Cardiac fibroblast (primary cell): ENCODE data around the gene CCDC85A.

Experiments
- DNase-seq, 2 donors: peaks; one replicate each; pipeline versions ENCODE4 v3.0.0 to v3.0.0-alpha.2; 2010; ENCODE audit warnings: low read depth in 2 of 2
- H3K4me3 ChIP-seq, 2 donors: replicated peaks in 1 of 2; 1 replicate in 1 of 2; 2 replicates in 1 of 2; pipeline ENCODE4 v1.5.1; 2011; ENCODE audit warnings: low read depth in 2 of 2, low read length in 2 of 2, mild to moderate bottlenecking in 2 of 2, moderate library complexity in 1 of 2
- TF ChIP-seq, protein P1 (sequence below): IDR thresholded peaks from one replicate; pipeline ENCODE4 v1.5.1; 2011; ENCODE audit warnings: low read depth, mild to moderate bottlenecking, low read length, inconsistent platforms

The CCDC85A gene

DNA sequence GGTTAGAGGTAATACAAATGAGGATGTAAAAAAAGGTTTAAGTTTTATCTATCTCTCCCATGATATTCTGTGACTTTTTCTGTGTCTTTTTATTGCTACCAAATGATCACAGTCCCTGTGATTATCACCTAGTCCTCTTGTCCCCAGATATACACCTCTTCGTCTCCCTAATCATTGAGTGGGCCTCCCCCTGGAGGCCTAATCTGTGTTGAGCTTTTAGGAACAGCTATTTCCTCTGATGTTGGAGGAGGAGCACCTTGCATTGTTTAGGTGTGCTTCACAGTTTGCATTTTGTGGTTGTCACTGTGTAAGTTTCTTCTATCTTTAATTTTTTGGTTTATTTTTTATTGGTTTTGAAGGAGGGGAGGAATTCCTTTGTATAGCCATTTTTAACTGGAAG is 33.3 kb downstream of the CCDC85A start:
- no peak overlapping the region for H3K4me3 ChIP-seq
- TF ChIP-seq, protein P1, sequence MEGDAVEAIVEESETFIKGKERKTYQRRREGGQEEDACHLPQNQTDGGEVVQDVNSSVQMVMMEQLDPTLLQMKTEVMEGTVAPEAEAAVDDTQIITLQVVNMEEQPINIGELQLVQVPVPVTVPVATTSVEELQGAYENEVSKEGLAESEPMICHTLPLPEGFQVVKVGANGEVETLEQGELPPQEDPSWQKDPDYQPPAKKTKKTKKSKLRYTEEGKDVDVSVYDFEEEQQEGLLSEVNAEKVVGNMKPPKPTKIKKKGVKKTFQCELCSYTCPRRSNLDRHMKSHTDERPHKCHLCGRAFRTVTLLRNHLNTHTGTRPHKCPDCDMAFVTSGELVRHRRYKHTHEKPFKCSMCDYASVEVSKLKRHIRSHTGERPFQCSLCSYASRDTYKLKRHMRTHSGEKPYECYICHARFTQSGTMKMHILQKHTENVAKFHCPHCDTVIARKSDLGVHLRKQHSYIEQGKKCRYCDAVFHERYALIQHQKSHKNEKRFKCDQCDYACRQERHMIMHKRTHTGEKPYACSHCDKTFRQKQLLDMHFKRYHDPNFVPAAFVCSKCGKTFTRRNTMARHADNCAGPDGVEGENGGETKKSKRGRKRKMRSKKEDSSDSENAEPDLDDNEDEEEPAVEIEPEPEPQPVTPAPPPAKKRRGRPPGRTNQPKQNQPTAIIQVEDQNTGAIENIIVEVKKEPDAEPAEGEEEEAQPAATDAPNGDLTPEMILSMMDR = no peak
- DNase-seq = no peak

DNA sequence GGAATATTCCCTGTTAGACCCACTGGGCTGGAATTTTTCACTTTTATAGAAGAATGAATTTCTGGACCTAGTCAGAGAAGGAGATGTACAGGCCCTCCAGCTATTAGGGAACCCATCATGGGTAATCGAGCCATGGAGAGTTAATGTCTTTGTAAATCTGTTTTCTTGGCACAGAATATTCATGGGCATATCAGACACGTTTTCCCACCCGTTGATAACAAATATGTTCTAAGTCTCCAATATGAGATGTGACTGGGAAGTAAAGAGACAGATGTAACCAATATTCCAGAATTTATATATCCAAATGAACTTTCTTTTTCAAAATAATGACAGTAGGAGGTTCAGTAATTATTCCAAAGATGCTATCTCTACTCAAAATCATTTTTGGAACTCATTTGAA is 38.7 kb downstream of the CCDC85A start:
- TF ChIP-seq, protein P1 = no peak
- H3K4me3 ChIP-seq = no peak overlapping the region
- DNase-seq = no peak

DNA sequence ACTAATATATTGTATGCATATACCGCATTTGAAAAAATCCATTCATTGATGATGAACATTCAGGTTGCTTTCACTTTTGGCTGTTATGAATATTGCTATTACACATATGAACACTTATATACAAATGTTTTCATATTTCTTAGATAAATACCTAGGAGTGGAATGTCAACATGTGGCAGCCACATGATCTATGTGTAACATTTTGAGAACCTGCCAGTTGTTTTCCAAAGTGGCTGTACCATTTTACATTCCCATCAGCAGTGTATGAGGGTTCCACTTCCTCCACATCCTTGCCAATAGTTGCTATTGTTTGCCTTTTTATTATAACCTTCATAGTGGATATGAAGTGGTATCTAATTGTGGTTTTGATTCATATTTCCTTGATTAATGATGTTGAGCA is 40.5 kb downstream of the CCDC85A start:
- TF ChIP-seq, protein P1 = no peak
- H3K4me3 ChIP-seq = no peak overlapping the region
- DNase-seq = peak in 1 of 2 donors; percentile 70

DNA sequence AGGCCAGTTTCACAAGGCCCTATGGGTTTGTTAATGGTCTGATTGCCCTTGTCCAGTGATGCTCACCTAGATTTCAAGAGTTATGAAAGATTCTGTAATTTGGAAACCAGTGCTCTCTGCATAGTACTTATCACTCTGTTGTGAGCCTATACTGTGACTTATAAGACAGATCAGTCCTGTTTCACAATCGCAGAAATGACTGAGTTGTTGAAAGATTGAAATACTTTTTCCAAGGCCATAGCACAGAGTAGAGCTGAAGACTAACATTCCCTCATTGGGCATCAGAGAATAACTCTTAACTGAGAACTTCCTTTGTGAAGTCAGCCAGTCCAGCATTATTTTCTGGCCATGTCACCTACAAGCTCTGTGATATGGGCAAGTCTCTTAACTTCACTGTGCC is 44.0 kb downstream of the CCDC85A start:
- TF ChIP-seq, protein P1 = no peak
- H3K4me3 ChIP-seq = no peak overlapping the region
- DNase-seq = peak in 1 of 2 donors; percentile 55

DNA sequence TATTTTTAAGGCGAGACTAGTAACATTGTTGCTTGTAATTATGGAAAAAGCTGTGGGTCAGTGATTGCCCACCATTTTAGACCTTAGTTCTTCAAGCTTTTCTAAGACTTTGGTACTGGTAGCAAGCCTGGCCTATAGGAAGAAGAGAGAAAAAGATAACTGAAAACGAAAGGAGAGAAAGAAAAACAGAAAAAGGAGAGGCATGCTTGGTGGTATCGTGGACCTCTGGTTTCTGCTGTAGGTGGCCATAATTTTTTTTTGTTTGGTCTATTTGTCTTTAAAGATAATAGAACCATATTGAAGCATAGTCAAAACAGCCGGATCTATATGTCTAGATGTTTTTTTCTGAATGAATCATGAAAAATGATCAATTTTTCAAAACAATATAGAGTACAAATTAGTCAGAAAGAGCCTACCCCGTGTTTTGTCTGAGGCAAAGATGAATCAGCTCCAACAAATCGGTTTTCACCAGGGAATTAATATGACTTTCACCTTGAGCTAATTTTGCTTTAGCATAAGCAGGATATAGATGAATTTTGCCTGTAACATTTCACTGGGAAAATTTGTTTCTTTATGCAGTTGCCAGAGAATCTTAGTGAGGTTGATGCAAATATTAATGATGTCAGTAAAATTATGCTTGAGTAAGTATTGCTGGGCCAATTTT is 45.7 kb downstream of the CCDC85A start:
- peak in 1 of 2 donors; percentile 77 for DNase-seq
- TF ChIP-seq, protein P1 = no peak
- no peak overlapping the region for H3K4me3 ChIP-seq

DNA sequence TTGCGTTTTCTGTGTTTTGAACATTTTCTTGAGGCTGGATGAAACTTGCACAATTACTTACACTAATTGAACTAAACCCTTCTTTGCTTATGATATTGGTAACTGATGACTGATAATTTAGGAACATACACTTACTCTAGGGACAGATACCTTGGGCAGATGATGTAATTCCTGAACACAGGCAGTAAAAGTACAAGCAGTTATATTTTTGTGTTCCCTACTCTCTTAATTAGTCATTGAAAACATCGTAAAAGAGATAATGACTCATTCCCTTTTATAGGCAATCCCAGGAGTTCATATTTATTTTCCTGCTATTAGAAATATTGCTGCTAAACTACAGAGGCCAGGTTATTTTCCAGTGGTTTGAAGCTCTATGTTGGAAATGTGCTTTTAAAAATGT is 46.4 kb downstream of the CCDC85A start:
- peak in 1 of 2 donors; percentile 76 for DNase-seq
- TF ChIP-seq, protein P1 = no peak
- H3K4me3 ChIP-seq = no peak overlapping the region

DNA sequence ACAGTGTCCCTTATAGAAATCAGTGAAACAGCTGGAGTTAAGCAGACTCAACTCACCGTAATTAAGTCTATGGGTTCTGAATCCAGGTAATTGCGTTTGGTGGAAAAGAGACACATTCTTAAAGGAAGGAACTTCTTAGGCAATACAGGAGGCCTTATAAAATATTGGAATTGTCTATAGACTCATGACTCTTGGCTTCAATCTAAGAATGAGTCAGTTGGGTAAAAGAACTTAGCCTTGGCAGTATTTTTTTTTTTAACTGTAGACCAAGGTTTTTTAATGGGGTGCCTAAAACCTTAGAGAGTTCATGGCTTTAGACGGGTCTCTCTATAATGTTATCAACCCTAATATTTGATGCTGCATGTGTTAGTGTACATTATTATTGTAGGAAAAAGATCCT is 47.6 kb downstream of the CCDC85A start:
- H3K4me3 ChIP-seq = no peak overlapping the region
- TF ChIP-seq, protein P1 = no peak
- peak in 1 of 2 donors; percentile 49 for DNase-seq
